ENCODE results near the gene AUTS2.

Gene AUTS2

GRCh38 chr7:70298780-70299471, 700.7 kb downstream of the AUTS2 start:
- DNase-seq: no peak

GRCh38 chr7:70299472-70299807, 701.2 kb downstream of the AUTS2 start:
- no peak for DNase-seq

- no peak for DNase-seq
Measured at GRCh38 chr7:70301673-70302185, 703.5 kb downstream of the AUTS2 start.

GRCh38 chr7:70303309-70303708, 705.0 kb downstream of the AUTS2 start:
- no peak for DNase-seq

GRCh38 chr7:70303780-70304179, 705.5 kb downstream of the AUTS2 start:
- DNase-seq: no peak

GRCh38 chr7:70306173-70306572, 707.9 kb downstream of the AUTS2 start:
- no peak for DNase-seq

- no peak for DNase-seq
Measured at GRCh38 chr7:70307544-70308106, 709.4 kb downstream of the AUTS2 start.

GRCh38 chr7:70312336-70312735, 714.1 kb downstream of the AUTS2 start:
- DNase-seq: no peak

GRCh38 chr7:70313271-70313670, 715.0 kb downstream of the AUTS2 start:
- no peak for DNase-seq

- no peak for DNase-seq
Measured at GRCh38 chr7:70313687-70314086, 715.4 kb downstream of the AUTS2 start.

GRCh38 chr7:70314221-70314620, 715.9 kb downstream of the AUTS2 start:
- no peak for DNase-seq

- DNase-seq: no peak
Measured at GRCh38 chr7:70316745-70317144, 718.5 kb downstream of the AUTS2 start.

- DNase-seq: no peak
Measured at GRCh38 chr7:70317356-70317755, 719.1 kb downstream of the AUTS2 start.

- DNase-seq: no peak
Measured at GRCh38 chr7:70318511-70318910, 720.2 kb downstream of the AUTS2 start.

- DNase-seq: no peak
Measured at GRCh38 chr7:70319057-70319456, 720.8 kb downstream of the AUTS2 start.

- DNase-seq: no peak
Measured at GRCh38 chr7:70321016-70321590, 722.8 kb downstream of the AUTS2 start.

GRCh38 chr7:70322856-70323255, 724.6 kb downstream of the AUTS2 start:
- DNase-seq: no peak

- no peak for DNase-seq
Measured at GRCh38 chr7:70325509-70326101, 727.3 kb downstream of the AUTS2 start.

GRCh38 chr7:70334295-70334694, 736.0 kb downstream of the AUTS2 start:
- no peak for DNase-seq

GRCh38 chr7:70334871-70335270, 736.6 kb downstream of the AUTS2 start:
- DNase-seq: no peak

GRCh38 chr7:70336536-70336935, 738.3 kb downstream of the AUTS2 start:
- peak; percentile 2 for DNase-seq

GRCh38 chr7:70338015-70338414, 739.7 kb downstream of the AUTS2 start:
- DNase-seq: no peak

- DNase-seq: no peak
Measured at GRCh38 chr7:70340236-70340635, 742.0 kb downstream of the AUTS2 start.

GRCh38 chr7:70341446-70341845, 743.2 kb downstream of the AUTS2 start:
- DNase-seq: no peak

Measured in NK-92 treated with Interleukin-12 subunit alpha and Interleukin-12 subunit beta, amount 100 ng/mL, for 24 hours (cell line).